ENCODE data around the gene CENPP.

CENPP gene

GRCh38 chr9:92402360-92402759 lies 76.6 kb downstream of the CENPP start:
- no peak overlapping the region for H3K4me3 ChIP-seq (ENCODE audit: low read depth, low read length, poor library complexity, severe bottlenecking)
- no peak overlapping the region for H3K4me2 ChIP-seq (ENCODE audit: low read length)
- H3K79me2 ChIP-seq (ENCODE audit: insufficient read depth, low read length), result no peaks in the 10 kb centered on the region
- TF ChIP-seq CTCF (IDR thresholded peaks at IDR 0.05; ENCODE audit: low read length) (no peak), EZH2 (IDR thresholded peaks at IDR 0.05; ENCODE audit: borderline replicate concordance, low read length) (no peak)
- H4K20me1 ChIP-seq (ENCODE audit: insufficient read depth, low read length), result no peaks in the 10 kb centered on the region
- peaks cover 28% of the 10 kb centered on the region for H3K4me1 ChIP-seq (ENCODE audit: insufficient read depth, low read length, severe bottlenecking)
- H3F3A ChIP-seq (ENCODE audit: insufficient read depth, low read length), result no peaks in the 10 kb centered on the region
- no peak overlapping the region for H3K9ac ChIP-seq (ENCODE audit: low read length)
- peaks cover 5% of the 10 kb centered on the region; the same call in 1 of the 2 replicates for H3K9me3 ChIP-seq (ENCODE audit: low read length)
- H2AFZ ChIP-seq (ENCODE audit: low read length), result no peak overlapping the region
- no peak overlapping the region for H3K27ac ChIP-seq (ENCODE audit: low read depth, low read length, poor library complexity, severe bottlenecking)
- no peaks in the 10 kb centered on the region for H3K9me2 ChIP-seq (ENCODE audit: low read depth, low read length)
- H3K27me3 ChIP-seq (ENCODE audit: insufficient read depth, low read length), result no peaks in the 10 kb centered on the region
- H3K36me3 ChIP-seq (ENCODE audit: insufficient read depth, low read length), result no peaks in the 10 kb centered on the region; the same call in 1 of the 2 replicates

- Histone ChIP-seq H3K4me1 (ENCODE audit: insufficient read depth, low read length, severe bottlenecking) (peaks cover 28% of the 10 kb centered on the region), H2AFZ (ENCODE audit: low read length) (no peak overlapping the region), H3K9me3 (ENCODE audit: low read length) (no peaks in the 10 kb centered on the region), H3K4me2 (ENCODE audit: low read length) (no peak overlapping the region), H3K4me3 (ENCODE audit: low read depth, low read length, poor library complexity, severe bottlenecking) (no peak overlapping the region), H3K36me3 (ENCODE audit: insufficient read depth, low read length) (no peaks in the 10 kb centered on the region), H3F3A (ENCODE audit: insufficient read depth, low read length) (no peaks in the 10 kb centered on the region), H3K9me2 (ENCODE audit: low read depth, low read length) (no peaks in the 10 kb centered on the region), H3K27me3 (ENCODE audit: insufficient read depth, low read length) (no peaks in the 10 kb centered on the region), H3K9ac (ENCODE audit: low read length) (no peak overlapping the region), H3K79me2 (ENCODE audit: insufficient read depth, low read length) (no peaks in the 10 kb centered on the region), H4K20me1 (ENCODE audit: insufficient read depth, low read length) (no peaks in the 10 kb centered on the region), H3K27ac (ENCODE audit: low read depth, low read length, poor library complexity, severe bottlenecking) (no peak overlapping the region)
- TF ChIP-seq CTCF (IDR thresholded peaks at IDR 0.05; ENCODE audit: low read length) (no peak), EZH2 (IDR thresholded peaks at IDR 0.05; ENCODE audit: borderline replicate concordance, low read length) (no peak)
These were observed 77.3 kb downstream of the CENPP start for GRCh38 chr9:92402826-92403745.

GRCh38 chr9:92404042-92404836 lies 78.5 kb downstream of the CENPP start, which contains the start of gene OGN:
Gene OGN, minus strand, starts transcription at chr9:92404578. Its CDS starts 1,171 bp downstream, at chr9:92403407.
- H2AFZ ChIP-seq (ENCODE audit: low read length), result no peak within 1 kb of the TSS
- H3K36me3 ChIP-seq (ENCODE audit: insufficient read depth, low read length), result no peaks in the 10 kb centered on the region
- no peak within 1 kb of the TSS for H3K27ac ChIP-seq (ENCODE audit: low read depth, low read length, poor library complexity, severe bottlenecking)
- no peaks in the 10 kb centered on the region for H3K9me3 ChIP-seq (ENCODE audit: low read length)
- H3F3A ChIP-seq (ENCODE audit: insufficient read depth, low read length), result no peaks in the 10 kb centered on the region
- TF ChIP-seq EZH2 (IDR thresholded peaks at IDR 0.05; ENCODE audit: borderline replicate concordance, low read length) (no peak), CTCF (IDR thresholded peaks at IDR 0.05; ENCODE audit: low read length) (no peak)
- H3K4me2 ChIP-seq (ENCODE audit: low read length), result no peak within 1 kb of the TSS
- no peak within 1 kb of the TSS for H3K4me3 ChIP-seq (ENCODE audit: low read depth, low read length, poor library complexity, severe bottlenecking)
- H3K4me1 ChIP-seq (ENCODE audit: insufficient read depth, low read length, severe bottlenecking), result peaks cover 28% of the 10 kb centered on the region
- no peak within 1 kb of the TSS for H3K9ac ChIP-seq (ENCODE audit: low read length)
- H3K79me2 ChIP-seq (ENCODE audit: insufficient read depth, low read length), result no peaks in the 10 kb centered on the region
- H3K27me3 ChIP-seq (ENCODE audit: insufficient read depth, low read length), result no peaks in the 10 kb centered on the region
- no peaks in the 10 kb centered on the region for H4K20me1 ChIP-seq (ENCODE audit: insufficient read depth, low read length)
- H3K9me2 ChIP-seq (ENCODE audit: low read depth, low read length), result no peaks in the 10 kb centered on the region

All from OCI-LY1 (cell line).